Activated CD8-positive, alpha-beta T cell treated with anti-CD3 and anti-CD28 coated beads for 36 hours (primary cell): ENCODE data around the gene EXOC4. TPM values are rescaled to one million over a fixed set of nuclear protein-coding genes. Genes with fewer than 3 reads are reported as not detected.

Source experiments
- ATAC-seq: fragments of 200-7000 bp; cut with Tn5 transposase; one replicate; pipeline ENCODE4 v1.10.0; 2021; ENCODE audit warnings: mild to moderate bottlenecking, moderate library complexity
- CTCF ChIA-PET: fragments of 350-600 bp; sonication (Branson Sonifier 250); formaldehyde crosslinking; loops from one replicate; lab custom pipeline; 2021; ENCODE audit warnings: antibody characterized with exemption; lab: Charles Lee
- POLR2A ChIA-PET: fragments of 350-600 bp; sonication (Branson Sonifier 250); formaldehyde crosslinking; loops from one replicate; lab custom pipeline; 2021; ENCODE audit warnings: antibody characterized with exemption; lab: Charles Lee
- DNase-seq: peaks from one replicate; pipeline ENCODE4 v3.0.0-alpha.2; 2020
- H3K27ac Mint-ChIP-seq: one replicate; pipeline ENCODE4 v1.8.0; 2021; ENCODE audit warnings: mild to moderate bottlenecking, mixed read lengths
- H3K27me3 Mint-ChIP-seq: one replicate; pipeline ENCODE4 v1.8.0; 2021; ENCODE audit warnings: mixed read lengths
- H3K36me3 Mint-ChIP-seq: one replicate; pipeline ENCODE4 v1.8.0; 2021; ENCODE audit warnings: low read depth, mixed read lengths
- H3K4me1 Mint-ChIP-seq: one replicate; pipeline ENCODE4 v1.8.0; 2021; ENCODE audit warnings: low read depth, mixed read lengths
- H3K4me3 Mint-ChIP-seq: one replicate; pipeline ENCODE4 v1.8.0; 2021; ENCODE audit warnings: mild to moderate bottlenecking, moderate library complexity, mixed read lengths
- H3K9me3 Mint-ChIP-seq: one replicate; pipeline ENCODE4 v1.8.0; 2021; ENCODE audit warnings: mixed read lengths
- intact Hi-C: fragments of 100-400 bp; cut with micrococcal nuclease; formaldehyde crosslinking; loops from one replicate; pipeline ENCODE4 v1.10.0; 2022
- total RNA-seq, 2 experiments: library from RNA; stranded (reverse); gene quantifications; one replicate each; pipeline ENCODE4 v1.2.3, GENCODE V29; 2021
- TF ChIP-seq, protein P1 (sequence below): fragments of 200-600 bp; IDR thresholded peaks from one replicate; pipeline ENCODE4 v1.8.0; 2022; ENCODE audit warnings: antibody characterized with exemption, mild to moderate bottlenecking

EXOC4 gene
- total RNA-seq, 2 experiments from 2014 or later: 54.1 to 61.7 TPM

DNA sequence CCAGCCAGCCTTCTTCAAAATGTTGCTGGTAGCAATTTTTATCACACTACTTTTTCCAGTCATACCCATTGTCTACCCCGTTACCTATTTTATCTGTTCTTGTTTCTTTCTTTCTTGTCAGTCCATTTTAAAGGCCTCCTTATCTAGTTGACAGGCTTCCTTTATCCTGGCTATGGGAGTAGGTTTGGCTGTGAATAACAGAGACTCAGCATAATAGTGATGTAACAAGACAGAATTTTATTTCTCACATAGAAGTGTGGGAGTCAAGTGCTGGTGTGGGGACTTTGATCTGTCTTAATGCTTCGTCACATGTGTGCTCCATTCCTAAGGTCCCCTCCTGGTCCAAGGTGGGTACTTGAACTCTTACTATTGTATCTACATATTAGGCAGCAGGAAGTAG, 283.6 kb downstream of the EXOC4 start:
- peaks cover 7% of the 10 kb centered on the region for H3K36me3 Mint-ChIP-seq
- DNase-seq (no peak), ATAC-seq (peak; percentile 37)
- ChIA-PET CTCF (no interaction called here), POLR2A (no interaction called here)
- intact Hi-C loops: no loop called here
- no peak overlapping the region for H3K4me3 Mint-ChIP-seq
- H3K4me1 Mint-ChIP-seq: peaks cover 6% of the 10 kb centered on the region
- no peaks in the 10 kb centered on the region for H3K27me3 Mint-ChIP-seq
- TF ChIP-seq, protein P1, sequence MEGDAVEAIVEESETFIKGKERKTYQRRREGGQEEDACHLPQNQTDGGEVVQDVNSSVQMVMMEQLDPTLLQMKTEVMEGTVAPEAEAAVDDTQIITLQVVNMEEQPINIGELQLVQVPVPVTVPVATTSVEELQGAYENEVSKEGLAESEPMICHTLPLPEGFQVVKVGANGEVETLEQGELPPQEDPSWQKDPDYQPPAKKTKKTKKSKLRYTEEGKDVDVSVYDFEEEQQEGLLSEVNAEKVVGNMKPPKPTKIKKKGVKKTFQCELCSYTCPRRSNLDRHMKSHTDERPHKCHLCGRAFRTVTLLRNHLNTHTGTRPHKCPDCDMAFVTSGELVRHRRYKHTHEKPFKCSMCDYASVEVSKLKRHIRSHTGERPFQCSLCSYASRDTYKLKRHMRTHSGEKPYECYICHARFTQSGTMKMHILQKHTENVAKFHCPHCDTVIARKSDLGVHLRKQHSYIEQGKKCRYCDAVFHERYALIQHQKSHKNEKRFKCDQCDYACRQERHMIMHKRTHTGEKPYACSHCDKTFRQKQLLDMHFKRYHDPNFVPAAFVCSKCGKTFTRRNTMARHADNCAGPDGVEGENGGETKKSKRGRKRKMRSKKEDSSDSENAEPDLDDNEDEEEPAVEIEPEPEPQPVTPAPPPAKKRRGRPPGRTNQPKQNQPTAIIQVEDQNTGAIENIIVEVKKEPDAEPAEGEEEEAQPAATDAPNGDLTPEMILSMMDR: no peak
- H3K9me3 Mint-ChIP-seq: no peaks in the 10 kb centered on the region
- H3K27ac Mint-ChIP-seq: no peak overlapping the region

DNA sequence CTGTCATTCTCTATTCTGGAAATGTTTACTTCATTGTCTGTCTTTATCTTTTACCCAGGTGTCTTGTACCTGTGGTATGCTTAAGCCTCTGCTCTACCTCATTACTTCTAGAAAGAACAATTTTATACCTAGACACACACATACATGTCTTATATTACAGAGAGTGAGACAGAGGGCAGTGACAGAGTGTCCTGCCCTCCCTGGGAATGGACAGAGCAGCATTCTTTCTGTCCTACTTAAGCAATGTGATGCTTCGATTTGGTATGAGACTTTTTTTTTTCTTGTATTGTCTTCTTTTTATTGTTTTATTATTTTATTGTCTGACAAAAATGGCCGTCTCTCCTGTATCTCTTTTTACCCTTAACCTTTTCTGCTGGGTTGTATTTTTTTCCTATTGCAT, 286.1 kb downstream of the EXOC4 start:
- intact Hi-C loops: no loop called here
- no peaks in the 10 kb centered on the region for H3K9me3 Mint-ChIP-seq
- CTCF ChIA-PET: no interaction called here
- H3K27me3 Mint-ChIP-seq: no peaks in the 10 kb centered on the region
- H3K27ac Mint-ChIP-seq: no peak overlapping the region
- ATAC-seq (no peak), DNase-seq (no peak)
- no peak overlapping the region for H3K4me3 Mint-ChIP-seq
- POLR2A ChIA-PET: no interaction called here
- H3K4me1 Mint-ChIP-seq: peaks cover 10% of the 10 kb centered on the region
- peaks cover 7% of the 10 kb centered on the region for H3K36me3 Mint-ChIP-seq
- TF ChIP-seq, protein P1: no peak

DNA sequence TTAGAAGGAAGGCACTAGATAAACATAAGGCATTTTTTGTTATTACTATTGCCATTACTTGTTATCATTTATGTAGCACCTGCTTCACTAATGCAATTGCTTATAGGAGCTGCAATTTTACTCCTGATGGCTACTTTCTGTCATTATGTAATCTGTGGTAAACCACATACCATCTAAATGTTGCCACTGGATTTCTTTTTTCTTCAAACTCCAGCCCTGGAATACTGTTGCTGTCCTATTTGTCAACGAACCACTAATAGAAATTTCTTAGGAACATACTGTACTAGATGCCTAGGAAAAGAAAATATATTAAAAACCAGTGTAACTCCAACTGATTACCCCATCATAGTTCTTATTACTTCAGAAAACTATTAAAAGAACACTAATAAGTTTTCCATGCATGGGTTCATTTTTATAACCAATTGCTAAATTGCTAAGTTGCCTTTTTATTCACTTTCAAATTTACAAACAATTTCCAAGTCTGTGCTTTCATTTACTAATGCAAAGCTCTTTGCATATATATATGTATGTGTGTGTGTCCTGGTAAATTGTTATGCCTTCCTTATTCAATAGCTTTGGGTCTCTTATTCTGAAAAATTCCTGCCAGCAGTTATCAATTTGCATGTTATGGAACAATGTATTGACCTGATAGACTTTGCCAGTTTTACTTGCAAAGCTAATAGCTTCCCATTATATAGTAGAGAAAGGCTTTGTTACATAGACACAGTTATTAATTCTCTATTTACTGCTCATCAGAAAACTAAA, 287.4 kb downstream of the EXOC4 start:
- intact Hi-C loops: no loop called here
- Mint-ChIP-seq H3K4me3 (no peak overlapping the region), H3K36me3 (peaks cover 7% of the 10 kb centered on the region), H3K9me3 (no peaks in the 10 kb centered on the region), H3K4me1 (peaks cover 10% of the 10 kb centered on the region), H3K27ac (no peak overlapping the region), H3K27me3 (no peaks in the 10 kb centered on the region)
- ATAC-seq (no peak), DNase-seq (no peak)
- TF ChIP-seq, protein P1: no peak
- ChIA-PET CTCF (no interaction called here), POLR2A (no interaction called here)

DNA sequence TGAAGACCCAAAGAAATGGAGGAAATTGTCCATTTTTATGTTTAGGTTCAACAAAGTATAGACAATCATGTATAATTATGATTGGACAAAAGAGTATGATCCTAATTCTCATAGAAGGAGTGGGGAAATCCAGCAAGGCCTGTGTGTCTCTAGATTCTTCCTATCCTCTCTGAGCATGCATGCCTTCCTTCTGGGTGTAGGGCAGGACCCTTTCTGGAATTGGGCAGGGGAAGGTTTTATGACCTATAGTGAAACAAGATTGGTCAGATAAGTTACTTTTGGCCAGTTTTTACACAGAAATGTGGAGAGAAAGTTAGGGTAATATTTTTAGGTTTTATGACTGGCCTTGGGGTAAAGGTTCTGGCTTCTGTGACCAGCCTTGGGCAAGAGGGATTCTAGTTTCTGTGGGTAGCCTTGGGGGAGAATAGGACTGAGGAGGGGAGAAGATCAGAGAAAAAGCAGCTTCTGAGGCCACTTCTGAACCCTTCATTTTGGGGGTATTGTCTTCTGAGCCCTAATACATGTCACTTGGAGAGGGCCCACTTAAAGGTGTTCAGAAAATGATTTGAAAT, 289.4 kb downstream of the EXOC4 start:
- Mint-ChIP-seq H3K9me3 (no peaks in the 10 kb centered on the region), H3K4me3 (no peak overlapping the region), H3K4me1 (peaks cover 4% of the 10 kb centered on the region), H3K27me3 (no peaks in the 10 kb centered on the region), H3K27ac (no peak overlapping the region), H3K36me3 (peaks cover 6% of the 10 kb centered on the region)
- ATAC-seq (no peak), DNase-seq (no peak)
- intact Hi-C loops: no loop called here
- TF ChIP-seq, protein P1: no peak
- ChIA-PET CTCF (no interaction called here), POLR2A (no interaction called here)

DNA sequence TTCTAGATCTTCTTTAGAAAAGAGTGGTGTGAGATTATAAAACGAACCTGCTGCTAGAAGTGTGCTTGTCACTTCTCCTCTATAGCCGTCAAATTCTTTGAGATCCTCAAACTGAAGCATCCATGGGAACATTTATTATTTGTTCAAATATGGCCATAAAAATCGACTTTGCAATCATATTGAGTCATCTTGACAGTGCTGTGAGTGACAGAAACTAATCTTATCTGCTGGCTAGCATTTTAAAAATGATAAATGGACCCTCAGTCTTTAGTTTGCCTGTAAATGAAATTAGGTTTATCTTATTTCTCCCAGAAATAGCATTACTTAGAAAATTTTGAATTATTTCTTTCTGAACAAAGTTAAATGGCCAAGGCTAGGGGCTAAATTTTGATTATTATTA, 290.8 kb downstream of the EXOC4 start:
- ChIA-PET CTCF (no interaction called here), POLR2A (no interaction called here)
- H3K4me1 Mint-ChIP-seq: peaks cover 4% of the 10 kb centered on the region
- no peak overlapping the region for H3K4me3 Mint-ChIP-seq
- DNase-seq: no peak
- H3K9me3 Mint-ChIP-seq: no peaks in the 10 kb centered on the region
- H3K27ac Mint-ChIP-seq: no peak overlapping the region
- TF ChIP-seq, protein P1: no peak
- H3K36me3 Mint-ChIP-seq: peaks cover 2% of the 10 kb centered on the region
- intact Hi-C loops: no loop called here
- ATAC-seq: no peak
- H3K27me3 Mint-ChIP-seq: no peaks in the 10 kb centered on the region
